HCT116 (cell line): ENCODE data around the gene AADACL2.

Source experiments
- CTCF ChIP-seq, 3 experiments: fragments of 200-600 bp in 1 of 3; sonication (generic) in 1 of 3; IDR thresholded peaks in 2 of 3; conservative IDR thresholded peaks in 1 of 3; 2 replicates each; pipeline ENCODE4 v1.5.1; 2012 to 2017; ENCODE audit warnings: low read depth in 2 of 3, low read length in 2 of 3, antibody characterized with exemption in 1 of 3, borderline replicate concordance in 1 of 3, control low read depth in 1 of 3, mild to moderate bottlenecking in 1 of 3, mixed read lengths in 1 of 3, mixed run types in 1 of 3, moderate library complexity in 1 of 3; ENCODE audit not compliant: insufficient read depth in 1 of 3
- EGR1 ChIP-seq: IDR thresholded peaks from 2 replicates; pipeline ENCODE4 v1.6.1; 2012; ENCODE audit warnings: low read depth
- POLR2A ChIP-seq: IDR thresholded peaks from 2 replicates; pipeline ENCODE4 v1.7.0; 2011; ENCODE audit warnings: borderline replicate concordance; ENCODE audit not compliant: insufficient read depth, insufficient read length; ENCODE audit errors: extremely low read depth
- YY1 ChIP-seq: IDR thresholded peaks from 2 replicates; pipeline ENCODE4 v1.6.1; 2011; ENCODE audit warnings: low read length, low read depth, moderate library complexity, mild to moderate bottlenecking; ENCODE audit not compliant: insufficient replicate concordance; ENCODE audit errors: extremely low read depth

GRCh38 chr3:151688571-151688970 is 45.2 kb upstream of the AADACL2 start:
- TF ChIP-seq CTCF (IDR thresholded peaks at IDR 0.05 in 2 of 3, conservative IDR thresholded peaks at IDR 0.05 in 1 of 3; ENCODE audit: borderline replicate concordance in 1 of 3, insufficient read depth in 1 of 3, low read depth in 2 of 3, low read length in 2 of 3): no peak
- no peak for TF ChIP-seq EGR1
- no peak for TF ChIP-seq YY1
- TF ChIP-seq POLR2A: no peak
